Measurements from ENCODE around the gene CBX8. TPM values are rescaled to one million over a fixed set of nuclear protein-coding genes. Genes with fewer than 3 reads are reported as not detected.

Gene CBX8
- total RNA-seq, 3 donors from 2014 or later (not counting 1 experiment from before 2014, with no cell fraction given) = 4.0 to 6.4 (median 5.8) TPM

DNA sequence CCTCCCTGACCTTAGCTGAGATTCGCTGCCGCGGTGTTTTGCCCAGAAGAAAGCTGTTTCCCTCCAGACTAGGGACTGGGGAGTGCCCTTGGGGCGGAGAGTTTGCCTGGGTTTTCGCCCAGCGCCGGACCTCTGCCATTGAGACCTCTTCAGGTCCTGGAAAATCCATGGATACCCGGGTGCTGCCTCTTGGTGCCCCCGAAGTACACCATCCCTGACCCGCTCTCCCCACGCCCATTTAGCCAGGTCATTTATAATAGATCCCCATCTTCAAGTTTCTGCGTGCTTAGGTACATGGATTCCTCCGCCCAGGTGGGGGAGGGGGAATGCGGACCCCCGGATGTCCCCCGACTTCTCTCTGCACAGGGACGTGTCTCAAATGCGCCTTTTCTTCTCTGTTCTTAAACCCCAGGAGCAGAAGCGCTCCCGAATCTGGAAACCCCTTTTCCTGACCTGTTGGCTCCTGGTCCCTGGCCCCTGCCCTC lies 15.0 kb upstream of the CBX8 start:
- Mint-ChIP-seq H3K4me3 (peak overlapping the region; percentile 59), H3K9me3 (no peaks in the 10 kb centered on the region), H3K4me1 (peaks cover 12 to 23% of the 10 kb centered on the region in 2 donors), H3K36me3 (no peaks in the 10 kb centered on the region), H3K27ac (peak overlapping the region in 1 of 2 donors; percentile 57), H3K27me3 (ENCODE audit: low read depth in 2 of 2) (peaks cover 47 to 49% of the 10 kb centered on the region in 2 donors)
- TF ChIP-seq, protein P1, sequence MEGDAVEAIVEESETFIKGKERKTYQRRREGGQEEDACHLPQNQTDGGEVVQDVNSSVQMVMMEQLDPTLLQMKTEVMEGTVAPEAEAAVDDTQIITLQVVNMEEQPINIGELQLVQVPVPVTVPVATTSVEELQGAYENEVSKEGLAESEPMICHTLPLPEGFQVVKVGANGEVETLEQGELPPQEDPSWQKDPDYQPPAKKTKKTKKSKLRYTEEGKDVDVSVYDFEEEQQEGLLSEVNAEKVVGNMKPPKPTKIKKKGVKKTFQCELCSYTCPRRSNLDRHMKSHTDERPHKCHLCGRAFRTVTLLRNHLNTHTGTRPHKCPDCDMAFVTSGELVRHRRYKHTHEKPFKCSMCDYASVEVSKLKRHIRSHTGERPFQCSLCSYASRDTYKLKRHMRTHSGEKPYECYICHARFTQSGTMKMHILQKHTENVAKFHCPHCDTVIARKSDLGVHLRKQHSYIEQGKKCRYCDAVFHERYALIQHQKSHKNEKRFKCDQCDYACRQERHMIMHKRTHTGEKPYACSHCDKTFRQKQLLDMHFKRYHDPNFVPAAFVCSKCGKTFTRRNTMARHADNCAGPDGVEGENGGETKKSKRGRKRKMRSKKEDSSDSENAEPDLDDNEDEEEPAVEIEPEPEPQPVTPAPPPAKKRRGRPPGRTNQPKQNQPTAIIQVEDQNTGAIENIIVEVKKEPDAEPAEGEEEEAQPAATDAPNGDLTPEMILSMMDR (IDR thresholded peaks at IDR 0.05) = no peak
- no peak overlapping the region for H3K4me3 ChIP-seq (ENCODE audit: low read length)
- H3K27ac ChIP-seq (ENCODE audit: low read length) = no peak overlapping the region
- 5% methylated on average over 19 of the region's 20 CpGs for WGBS (ENCODE audit: insufficient coverage)
- H3K27me3 ChIP-seq (ENCODE audit: control insufficient read depth, insufficient read depth, low read length) = peaks cover 77% of the 10 kb centered on the region
- H3K36me3 ChIP-seq (ENCODE audit: control insufficient read depth, insufficient read depth, low read length) = no peaks in the 10 kb centered on the region
- H3K4me1 ChIP-seq (ENCODE audit: control insufficient read depth, insufficient read depth, low read length) = peaks cover 54% of the 10 kb centered on the region
- no peak for ATAC-seq
- no peak for DNase-seq
- no peaks in the 10 kb centered on the region for H3K9me3 ChIP-seq (ENCODE audit: control insufficient read depth, insufficient read depth, low read length)
- intact Hi-C loops (cut with micrococcal nuclease) = loop anchor here (2.0 kb wide), 1 partner anchor 15 kb away; the partner anchor contains the start of gene CBX8

DNA sequence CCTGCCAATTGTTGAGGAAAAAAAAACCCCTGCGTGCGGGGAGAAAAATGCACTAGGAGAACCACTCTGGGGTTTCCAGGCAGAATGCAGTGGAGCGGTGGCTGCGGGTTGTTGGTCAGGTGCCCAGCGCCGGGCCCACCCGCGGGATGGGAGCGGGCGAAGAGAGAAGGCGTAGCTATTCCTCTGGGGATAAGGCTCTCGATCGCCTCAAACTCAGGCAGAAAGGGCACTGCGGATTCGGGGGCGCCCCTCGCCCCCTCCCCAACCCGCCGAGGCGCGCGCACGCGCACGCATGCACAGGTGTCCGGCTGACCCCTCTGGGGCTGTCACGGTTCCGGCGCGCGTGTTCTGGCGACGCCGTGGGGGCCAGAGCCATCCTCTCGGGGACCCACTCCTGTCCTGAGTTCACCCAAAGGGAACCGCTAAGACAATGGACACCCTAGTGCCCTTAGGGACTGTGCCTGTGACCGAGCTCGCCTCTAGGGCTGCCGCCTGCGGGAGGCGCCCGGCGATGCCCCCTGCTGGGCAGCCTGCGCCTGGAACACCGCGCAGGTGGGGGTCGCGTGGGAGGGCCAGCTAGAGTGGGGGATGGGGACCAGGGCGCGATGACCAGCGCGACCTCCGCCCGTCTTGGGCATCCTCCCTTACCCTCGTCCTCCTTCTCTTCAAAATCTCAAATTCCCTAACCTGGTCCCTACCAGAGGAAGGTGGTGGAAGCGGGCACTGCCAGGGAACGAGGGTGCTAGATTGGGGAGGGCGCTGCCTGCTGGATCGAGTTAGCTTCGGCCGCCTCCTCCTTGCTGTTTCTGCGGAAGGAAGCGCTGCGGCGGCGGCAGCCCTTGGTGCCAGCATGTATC lies 14.4 kb upstream of the CBX8 start:
- Mint-ChIP-seq H3K4me1 (peaks cover 12 to 23% of the 10 kb centered on the region in 2 donors), H3K36me3 (no peaks in the 10 kb centered on the region), H3K27me3 (ENCODE audit: low read depth in 2 of 2) (peaks cover 47 to 52% of the 10 kb centered on the region in 2 donors), H3K9me3 (no peaks in the 10 kb centered on the region), H3K4me3 (peak overlapping the region; percentile 59), H3K27ac (peak overlapping the region in 1 of 2 donors; percentile 57)
- H3K27ac ChIP-seq (ENCODE audit: low read length) = no peak overlapping the region
- H3K4me1 ChIP-seq (ENCODE audit: control insufficient read depth, insufficient read depth, low read length) = peaks cover 54% of the 10 kb centered on the region
- no peak overlapping the region for H3K4me3 ChIP-seq (ENCODE audit: low read length)
- no peaks in the 10 kb centered on the region for H3K9me3 ChIP-seq (ENCODE audit: control insufficient read depth, insufficient read depth, low read length)
- DNase-seq (peak in 1 of 2 donors; percentile 66), ATAC-seq (peak in 2 of 3 donors; percentile 22 to 27)
- 3% methylated on average over 66 of the region's 66 CpGs for WGBS (ENCODE audit: insufficient coverage)
- TF ChIP-seq, protein P1 (IDR thresholded peaks at IDR 0.05) = peak; percentile 36
- intact Hi-C loops (cut with micrococcal nuclease) = loop anchor here (2.0 kb wide), 1 partner anchor 14 kb away; the partner anchor contains the start of gene CBX8
- H3K27me3 ChIP-seq (ENCODE audit: control insufficient read depth, insufficient read depth, low read length) = peaks cover 77% of the 10 kb centered on the region
- H3K36me3 ChIP-seq (ENCODE audit: control insufficient read depth, insufficient read depth, low read length) = no peaks in the 10 kb centered on the region

DNA sequence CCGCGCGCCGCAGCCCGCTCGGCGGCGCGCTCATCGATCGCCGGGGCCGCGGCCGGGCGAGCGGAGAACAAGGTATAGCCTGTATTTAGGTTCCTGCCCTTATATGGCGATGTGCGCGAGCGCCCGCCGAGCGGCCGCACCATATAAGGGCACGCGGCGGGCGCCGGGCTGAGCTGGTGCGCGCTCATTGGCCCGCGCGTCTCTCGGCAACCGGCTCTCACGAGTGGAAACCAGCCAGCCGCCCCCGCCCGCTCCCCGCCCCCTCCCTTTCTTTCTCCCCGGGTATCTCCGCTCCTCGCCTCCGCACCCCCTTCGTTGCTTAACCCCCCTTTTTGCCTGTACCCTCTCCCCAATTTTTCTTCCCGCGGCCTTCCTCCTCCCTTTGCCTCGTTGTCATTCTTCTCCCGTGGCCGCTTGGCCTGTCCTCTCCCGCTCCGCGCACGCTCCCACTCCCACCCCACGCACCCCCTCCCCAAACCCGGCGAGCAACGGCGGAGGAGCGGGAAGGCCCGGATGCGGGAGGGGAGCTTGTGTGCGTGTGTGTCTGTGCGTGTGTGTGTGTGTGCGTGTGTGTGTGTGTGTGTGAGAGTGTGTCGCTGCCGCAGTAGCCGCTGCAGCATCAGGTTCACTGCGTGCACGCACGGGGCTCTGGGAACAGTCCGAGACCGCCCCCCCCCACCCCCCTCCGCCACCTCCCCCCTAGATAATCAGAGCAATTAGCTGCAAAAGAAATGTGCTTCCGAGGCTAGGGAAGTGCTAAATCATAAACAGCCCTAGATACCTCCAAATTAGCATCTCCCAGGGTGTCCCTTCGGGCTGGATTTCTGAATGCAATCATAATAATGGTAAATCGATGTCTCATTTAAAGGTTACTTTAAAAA lies 13.5 kb upstream of the CBX8 start:
- H3K27me3 ChIP-seq (ENCODE audit: control insufficient read depth, insufficient read depth, low read length) = peaks cover 81% of the 10 kb centered on the region
- no peaks in the 10 kb centered on the region for H3K36me3 ChIP-seq (ENCODE audit: control insufficient read depth, insufficient read depth, low read length)
- H3K36me3 Mint-ChIP-seq = no peaks in the 10 kb centered on the region
- no peak overlapping the region for H3K27ac ChIP-seq (ENCODE audit: low read length)
- H3K27me3 Mint-ChIP-seq (ENCODE audit: low read depth in 2 of 2) = peaks cover 50 to 54% of the 10 kb centered on the region in 2 donors
- intact Hi-C loops (cut with micrococcal nuclease) = loop anchor here (2.0 kb wide), 1 partner anchor 14 kb away; the partner anchor contains the start of gene CBX8
- DNase-seq (peak; percentile 63 to 91), ATAC-seq (peak; percentile 89 to 95 (median 94))
- H3K9me3 Mint-ChIP-seq = no peaks in the 10 kb centered on the region
- peak overlapping the region; percentile 31 for H3K4me3 Mint-ChIP-seq
- no peaks in the 10 kb centered on the region for H3K9me3 ChIP-seq (ENCODE audit: control insufficient read depth, insufficient read depth, low read length)
- peaks cover 12 to 27% of the 10 kb centered on the region in 2 donors for H3K4me1 Mint-ChIP-seq
- under 1% methylated on average over 62 of the region's 79 CpGs for WGBS (ENCODE audit: insufficient coverage)
- no peak overlapping the region for H3K4me3 ChIP-seq (ENCODE audit: low read length)
- TF ChIP-seq, protein P1 (IDR thresholded peaks at IDR 0.05) = no peak
- H3K4me1 ChIP-seq (ENCODE audit: control insufficient read depth, insufficient read depth, low read length) = peaks cover 52% of the 10 kb centered on the region
- H3K27ac Mint-ChIP-seq = peak overlapping the region in 1 of 2 donors; percentile 45

Measured in natural killer cell (primary cell).